Measurements from ENCODE around the gene MRPL28. TPM values are rescaled to one million over a fixed set of nuclear protein-coding genes. Genes with fewer than 3 reads are reported as not detected.

Gene MRPL28
- total and polyA plus RNA-seq, 3 experiments from 2014 or later, result 67.8 to 98.0 (median 90.2) TPM

DNA sequence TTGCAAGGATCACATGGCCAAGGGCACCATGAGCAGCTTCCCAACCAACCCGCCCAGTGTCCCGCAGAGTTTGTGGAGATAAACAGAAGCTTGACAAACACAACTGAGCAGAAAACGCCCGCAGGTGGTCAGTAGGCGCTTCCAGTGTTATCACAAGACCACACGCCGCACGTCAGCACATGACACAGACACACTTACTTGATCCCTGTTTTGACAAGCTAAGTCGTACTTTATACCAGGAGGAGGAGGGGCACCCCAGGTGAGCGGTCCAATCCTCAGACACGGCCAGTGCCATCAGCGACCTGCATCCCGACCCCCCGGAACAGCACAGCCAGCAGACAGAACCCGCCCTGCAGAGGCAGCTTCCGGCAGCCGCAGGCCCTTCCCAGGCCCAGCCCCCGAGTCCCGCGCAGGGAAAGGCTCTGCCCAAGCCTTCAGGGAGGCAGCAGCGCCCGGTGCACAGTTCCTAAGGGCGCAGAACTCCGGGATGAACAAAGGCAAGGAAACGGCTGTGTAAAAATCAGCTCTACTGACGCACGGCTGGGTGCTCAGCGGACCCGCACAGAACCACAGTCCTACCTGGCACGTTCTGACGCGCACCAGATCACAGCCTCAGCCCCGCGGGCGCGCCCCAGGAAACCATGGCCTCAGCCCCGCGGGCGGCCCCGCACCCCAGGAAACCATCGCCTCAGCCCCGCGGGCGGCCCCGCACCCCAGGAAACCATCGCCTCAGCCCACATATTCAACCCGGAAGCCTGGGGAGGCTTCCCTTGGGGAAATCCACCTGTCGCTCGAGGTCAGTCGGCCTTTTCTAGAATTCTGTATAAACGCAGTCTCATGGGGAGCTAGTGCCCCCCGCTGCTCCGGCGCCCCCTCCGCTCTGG is 45.6 kb downstream of the MRPL28 start:
- peak overlapping the region; percentile 63 for H3K4me3 ChIP-seq (ENCODE audit: low read length)
- H3K4me1 Mint-ChIP-seq, result peaks cover 55 to 82% (median 56%) of the 10 kb centered on the region in 3 donors
- POLR2A ChIA-PET, result interaction anchor here (1.5 kb wide), 1 partner anchor 28 kb away, joined by 5 read pairs; the partner anchor contains the start of gene AXIN1

DNA sequence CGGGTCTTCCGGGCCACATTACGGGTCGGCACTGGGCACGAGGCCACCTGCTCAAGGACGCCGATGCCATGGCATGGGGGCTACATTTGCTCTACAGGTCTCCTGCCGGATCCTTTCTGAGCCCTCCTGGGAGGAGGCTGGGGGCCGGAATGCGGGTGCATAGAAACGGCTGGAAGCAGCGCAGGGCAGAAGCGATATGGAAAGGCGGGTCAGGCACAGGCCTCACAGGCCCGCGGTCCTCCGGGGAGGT is 46.2 kb downstream of the MRPL28 start:
- H3K9me3 Mint-ChIP-seq, result no peaks in the 10 kb centered on the region
- no peaks in the 10 kb centered on the region for H3K9me3 ChIP-seq (ENCODE audit: low read length)
- H3K4me1 ChIP-seq (ENCODE audit: insufficient read depth, low read length), result peaks cover 63% of the 10 kb centered on the region
- peak overlapping the region; percentile 47 to 79 (median 74) for H3K4me3 Mint-ChIP-seq
- ChIA-PET CTCF (interaction anchor here (0.7 to 2.1 kb wide), 2 partner anchors 37 to 89 kb away, joined by 3 to 7 read pairs; partner anchors contain the start of gene FAM234A), POLR2A (no interaction called here)
- peaks cover 0 to 15% of the 10 kb centered on the region in 2 donors for H3K27me3 Mint-ChIP-seq
- H3K36me3 ChIP-seq (ENCODE audit: insufficient read depth, low read length), result peaks cover 4% of the 10 kb centered on the region
- H3K36me3 Mint-ChIP-seq, result peaks cover 0 to 13% (median 2%) of the 10 kb centered on the region in 3 donors
- no peak for DNase-seq
- no peaks in the 10 kb centered on the region for H3K27me3 ChIP-seq (ENCODE audit: insufficient read depth, low read length, poor library complexity, severe bottlenecking)
- peak overlapping the region; percentile 73 to 99 (median 94) for H3K27ac Mint-ChIP-seq
- peak overlapping the region; percentile 78 for H3K27ac ChIP-seq (ENCODE audit: low read depth, low read length)
- peaks cover 58 to 84% (median 60%) of the 10 kb centered on the region in 3 donors for H3K4me1 Mint-ChIP-seq
- peak overlapping the region; percentile 63 for H3K4me3 ChIP-seq (ENCODE audit: low read length)

More for the DNA sequence above, 45.6 kb downstream of the MRPL28 start:
- Histone ChIP-seq H3K27ac (ENCODE audit: low read depth, low read length) (peak overlapping the region; percentile 78), H3K27me3 (ENCODE audit: insufficient read depth, low read length, poor library complexity, severe bottlenecking) (no peaks in the 10 kb centered on the region), H3K4me1 (ENCODE audit: insufficient read depth, low read length) (peaks cover 58% of the 10 kb centered on the region), H3K9me3 (ENCODE audit: low read length) (no peaks in the 10 kb centered on the region), H3K36me3 (ENCODE audit: insufficient read depth, low read length) (no peaks in the 10 kb centered on the region)
- Mint-ChIP-seq H3K4me3 (peak overlapping the region; percentile 72 to 88 (median 77)), H3K9me3 (no peaks in the 10 kb centered on the region), H3K27me3 (peaks cover 0 to 15% of the 10 kb centered on the region in 2 donors), H3K27ac (peak overlapping the region; percentile 73 to 99 (median 94)), H3K36me3 (peaks cover 0 to 8% (median 2%) of the 10 kb centered on the region in 3 donors)
- peak; percentile 66 to 95 (median 81) for DNase-seq
- CTCF ChIA-PET, result interaction anchor here (0.7 to 2.1 kb wide), 2 partner anchors 37 to 89 kb away, joined by 3 to 7 read pairs; partner anchors contain the start of gene FAM234A

DNA sequence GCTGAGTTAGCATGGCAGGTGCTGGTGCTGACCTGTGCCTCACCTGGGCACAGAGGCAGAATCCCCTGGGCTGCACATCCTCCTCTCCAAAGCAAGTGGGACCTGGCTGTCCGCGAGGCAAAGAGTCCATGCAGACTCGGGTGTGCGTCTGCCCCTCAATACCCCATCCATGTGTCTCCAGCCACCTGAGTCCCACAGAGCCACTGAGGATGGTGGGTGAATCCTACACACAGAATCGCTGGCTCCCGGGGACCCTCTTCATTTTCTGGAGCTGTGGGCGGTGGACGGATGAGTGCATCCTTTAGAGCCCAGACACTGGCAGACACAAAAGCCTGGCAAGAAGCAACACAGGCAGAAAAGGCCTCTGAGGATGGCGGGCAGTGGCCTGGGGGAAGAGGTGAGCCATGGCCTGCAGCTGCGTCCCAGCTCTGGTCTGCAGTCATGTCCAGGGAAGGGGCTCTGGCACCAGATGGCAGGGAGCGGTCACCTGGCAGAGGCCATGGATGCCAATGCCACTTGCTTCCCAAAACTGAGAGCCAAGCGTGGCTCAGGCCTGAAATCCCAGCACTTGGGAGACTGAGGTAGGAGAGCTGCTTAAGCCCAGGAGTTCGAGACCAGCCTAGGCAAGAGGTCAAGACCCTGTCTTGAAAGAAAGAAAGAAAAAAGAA is 47.7 kb downstream of the MRPL28 start:
- Histone ChIP-seq H3K9me3 (ENCODE audit: low read length) (no peaks in the 10 kb centered on the region), H3K36me3 (ENCODE audit: insufficient read depth, low read length) (peaks cover 17% of the 10 kb centered on the region), H3K27me3 (ENCODE audit: insufficient read depth, low read length, poor library complexity, severe bottlenecking) (no peaks in the 10 kb centered on the region), H3K4me1 (ENCODE audit: insufficient read depth, low read length) (peaks cover 63% of the 10 kb centered on the region), H3K27ac (ENCODE audit: low read depth, low read length) (no peak overlapping the region), H3K4me3 (ENCODE audit: low read length) (no peak overlapping the region)
- H3K4me3 Mint-ChIP-seq, result peak overlapping the region in 2 of 7 donors; percentile 8 to 69
- H3K27me3 Mint-ChIP-seq, result peaks cover 0 to 15% of the 10 kb centered on the region in 2 donors
- POLR2A ChIA-PET, result interaction anchor here (1.2 kb wide), 1 partner anchor 30 kb away, joined by 3 read pairs; the partner anchor contains the start of gene AXIN1
- no peaks in the 10 kb centered on the region for H3K9me3 Mint-ChIP-seq
- peak overlapping the region in 7 of 8 donors; percentile 66 to 95 (median 92) for H3K27ac Mint-ChIP-seq
- H3K36me3 Mint-ChIP-seq, result peaks cover 0 to 28% (median 2%) of the 10 kb centered on the region in 3 donors
- no peak for DNase-seq
- H3K4me1 Mint-ChIP-seq, result peaks cover 62 to 85% (median 65%) of the 10 kb centered on the region in 3 donors
- CTCF ChIA-PET, result interaction anchor here (1.0 kb wide), 1 partner anchor 26 kb away, joined by 3 read pairs; no protein-coding TSS in a partner anchor

DNA sequence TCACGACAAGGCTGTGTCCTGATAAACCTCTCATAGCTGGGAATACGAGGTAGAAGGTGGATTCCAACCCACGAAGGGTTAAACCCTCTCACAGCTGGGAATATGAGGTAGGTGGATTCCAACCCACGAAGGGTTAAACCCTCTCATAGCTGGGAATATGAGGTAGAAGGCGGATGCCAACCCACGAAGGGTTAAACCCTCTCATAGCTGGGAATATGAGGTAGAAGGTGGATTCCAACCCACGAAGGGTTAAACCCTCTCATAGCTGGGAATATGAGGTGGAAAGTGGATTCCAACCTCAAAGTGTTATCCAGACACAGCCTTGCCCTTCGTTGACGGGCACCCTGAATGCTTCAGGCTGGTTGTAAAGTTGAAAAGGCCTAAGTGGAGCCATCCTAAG is 48.8 kb downstream of the MRPL28 start:
- ChIA-PET POLR2A (interaction anchor here (1.2 kb wide), 1 partner anchor 31 kb away, joined by 3 read pairs; the partner anchor contains the start of gene AXIN1), CTCF (interaction anchor here (1.0 to 1.2 kb wide), 2 partner anchors 15 to 41 kb away, joined by 3 read pairs; no protein-coding TSS in a partner anchor)
- Mint-ChIP-seq H3K27me3 (peaks cover 0 to 10% of the 10 kb centered on the region in 2 donors), H3K4me3 (peak overlapping the region in 3 of 7 donors; percentile 35 to 60 (median 47)), H3K9me3 (no peaks in the 10 kb centered on the region), H3K36me3 (peaks cover 0 to 34% (median 2%) of the 10 kb centered on the region in 3 donors), H3K27ac (peak overlapping the region in 5 of 8 donors; percentile 79 to 94 (median 93)), H3K4me1 (peaks cover 59 to 80% (median 61%) of the 10 kb centered on the region in 3 donors)
- no peaks in the 10 kb centered on the region for H3K9me3 ChIP-seq (ENCODE audit: low read length)
- H3K27me3 ChIP-seq (ENCODE audit: insufficient read depth, low read length, poor library complexity, severe bottlenecking), result no peaks in the 10 kb centered on the region
- DNase-seq, result no peak
- no peak overlapping the region for H3K27ac ChIP-seq (ENCODE audit: low read depth, low read length)
- H3K4me1 ChIP-seq (ENCODE audit: insufficient read depth, low read length), result peaks cover 53% of the 10 kb centered on the region
- peaks cover 17% of the 10 kb centered on the region for H3K36me3 ChIP-seq (ENCODE audit: insufficient read depth, low read length)
- H3K4me3 ChIP-seq (ENCODE audit: low read length), result no peak overlapping the region

DNA sequence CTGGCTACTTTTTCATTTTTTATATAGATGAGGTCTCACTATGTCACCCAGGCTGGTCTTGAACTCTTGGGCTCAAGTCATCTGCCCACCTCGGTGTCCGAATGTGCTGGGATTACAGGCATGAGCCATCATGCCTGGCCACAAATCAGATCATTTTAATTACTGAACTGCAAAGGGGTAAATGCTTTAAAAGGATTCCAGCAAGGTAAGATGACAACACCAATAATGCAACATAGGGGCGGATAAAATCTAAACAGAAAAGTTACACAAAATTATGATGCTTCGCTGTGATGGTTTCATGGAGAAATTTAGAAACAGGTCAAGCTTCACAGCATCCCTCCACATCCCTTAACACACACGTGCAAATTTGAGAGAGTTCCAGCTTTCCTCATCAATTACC is 50.1 kb downstream of the MRPL28 start:
- Histone ChIP-seq H3K36me3 (ENCODE audit: insufficient read depth, low read length) (peaks cover 17% of the 10 kb centered on the region), H3K4me1 (ENCODE audit: insufficient read depth, low read length) (peaks cover 41% of the 10 kb centered on the region), H3K27ac (ENCODE audit: low read depth, low read length) (no peak overlapping the region), H3K4me3 (ENCODE audit: low read length) (no peak overlapping the region), H3K9me3 (ENCODE audit: low read length) (no peaks in the 10 kb centered on the region), H3K27me3 (ENCODE audit: insufficient read depth, low read length, poor library complexity, severe bottlenecking) (no peaks in the 10 kb centered on the region)
- Mint-ChIP-seq H3K27me3 (peaks cover 0 to 10% of the 10 kb centered on the region in 2 donors), H3K4me3 (no peak overlapping the region), H3K27ac (peak overlapping the region; percentile 47 to 89 (median 83)), H3K36me3 (peaks cover 2 to 36% (median 2%) of the 10 kb centered on the region in 3 donors), H3K4me1 (peaks cover 56 to 76% (median 58%) of the 10 kb centered on the region in 3 donors), H3K9me3 (no peaks in the 10 kb centered on the region)
- ChIA-PET POLR2A (no interaction called here), CTCF (no interaction called here)
- DNase-seq, result no peak

DNA sequence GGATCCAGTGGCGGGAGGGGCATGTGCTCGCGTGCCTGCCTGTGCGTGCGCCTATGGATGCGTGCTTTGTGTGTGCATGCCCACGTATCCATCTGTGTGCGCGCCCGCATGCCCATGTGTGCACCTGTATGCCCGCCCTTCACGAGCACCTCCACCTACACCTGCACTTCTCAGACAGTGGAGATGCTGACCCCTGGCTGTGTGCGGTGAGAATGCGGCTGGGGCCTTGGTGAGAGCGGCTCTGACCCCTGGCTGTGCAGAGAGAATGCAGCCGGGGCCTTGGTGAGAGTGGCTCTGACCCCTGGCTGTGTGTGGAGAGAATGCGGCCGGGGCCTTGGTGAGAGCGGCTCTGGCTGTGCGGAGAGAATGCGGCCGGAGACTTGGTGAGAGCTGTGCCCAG is 51.7 kb downstream of the MRPL28 start:
- DNase-seq, result no peak
- peaks cover 4 to 52% (median 4%) of the 10 kb centered on the region in 3 donors for H3K36me3 Mint-ChIP-seq
- H3K4me3 ChIP-seq (ENCODE audit: low read length), result no peak overlapping the region
- H3K9me3 ChIP-seq (ENCODE audit: low read length), result no peaks in the 10 kb centered on the region
- peaks cover 46 to 69% (median 49%) of the 10 kb centered on the region in 3 donors for H3K4me1 Mint-ChIP-seq
- no peak overlapping the region for H3K27ac ChIP-seq (ENCODE audit: low read depth, low read length)
- H3K27me3 Mint-ChIP-seq, result peaks cover 0 to 3% of the 10 kb centered on the region in 2 donors
- ChIA-PET CTCF (no interaction called here), POLR2A (no interaction called here)
- H3K4me1 ChIP-seq (ENCODE audit: insufficient read depth, low read length), result peaks cover 28% of the 10 kb centered on the region
- H3K4me3 Mint-ChIP-seq, result no peak overlapping the region
- peaks cover 24% of the 10 kb centered on the region for H3K36me3 ChIP-seq (ENCODE audit: insufficient read depth, low read length)
- H3K9me3 Mint-ChIP-seq, result no peaks in the 10 kb centered on the region
- peak overlapping the region in 2 of 8 donors; percentile 40 to 74 for H3K27ac Mint-ChIP-seq
- no peaks in the 10 kb centered on the region for H3K27me3 ChIP-seq (ENCODE audit: insufficient read depth, low read length, poor library complexity, severe bottlenecking)

DNA sequence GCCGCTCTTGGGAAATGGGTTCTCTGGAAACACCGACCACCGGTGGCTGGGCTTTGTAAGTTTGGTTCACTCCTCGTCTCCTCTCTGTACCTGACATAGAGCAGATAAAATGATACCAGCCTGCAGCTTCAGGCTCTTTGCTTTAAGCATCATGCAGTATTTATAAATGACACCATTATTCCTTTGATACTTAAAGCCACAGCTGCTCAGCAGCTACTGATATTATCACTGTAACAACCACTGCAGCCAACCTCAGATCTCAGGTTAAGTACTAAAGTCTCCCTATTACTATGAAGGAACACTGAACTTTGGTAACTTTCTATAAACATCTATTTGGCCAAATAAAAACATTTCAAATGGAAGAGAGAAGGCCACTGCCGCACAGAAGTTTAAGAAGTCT is 52.8 kb downstream of the MRPL28 start:
- no peaks in the 10 kb centered on the region for H3K27me3 ChIP-seq (ENCODE audit: insufficient read depth, low read length, poor library complexity, severe bottlenecking)
- no peak overlapping the region for H3K27ac ChIP-seq (ENCODE audit: low read depth, low read length)
- H3K9me3 Mint-ChIP-seq, result no peaks in the 10 kb centered on the region
- ChIA-PET POLR2A (no interaction called here), CTCF (no interaction called here)
- no peak for DNase-seq
- H3K9me3 ChIP-seq (ENCODE audit: low read length), result no peaks in the 10 kb centered on the region
- peak overlapping the region in 1 of 7 donors; percentile 43 for H3K4me3 Mint-ChIP-seq
- no peaks in the 10 kb centered on the region for H3K27me3 Mint-ChIP-seq
- H3K4me1 Mint-ChIP-seq, result peaks cover 40 to 66% (median 43%) of the 10 kb centered on the region in 3 donors
- peak overlapping the region in 4 of 8 donors; percentile 29 to 57 (median 41) for H3K27ac Mint-ChIP-seq
- H3K4me1 ChIP-seq (ENCODE audit: insufficient read depth, low read length), result peaks cover 26% of the 10 kb centered on the region
- H3K4me3 ChIP-seq (ENCODE audit: low read length), result no peak overlapping the region
- peaks cover 4 to 62% (median 4%) of the 10 kb centered on the region in 3 donors for H3K36me3 Mint-ChIP-seq
- peaks cover 33% of the 10 kb centered on the region for H3K36me3 ChIP-seq (ENCODE audit: insufficient read depth, low read length)

Measured in CD8-positive, alpha-beta memory T cell (primary cell).